Activated CD4-positive, alpha-beta T cell treated with anti-CD3 and anti-CD28 coated beads, Interleukin-2, amount 50 U/mL, for 1 hour (primary cell): ENCODE data around the gene TMEM30B.

ENCODE experiments used
- DNase-seq: peaks from one replicate; pipeline ENCODE4 v3.0.0-alpha.2; 2020

TMEM30B gene

GRCh38 chr14:61229981-61230380 is 51.2 kb downstream of the TMEM30B start:
- DNase-seq, result no peak

- DNase-seq, result no peak
These were observed 51.7 kb downstream of the TMEM30B start for GRCh38 chr14:61229475-61229888.

GRCh38 chr14:61227884-61228591 is 53.1 kb downstream of the TMEM30B start:
- no peak for DNase-seq
